ENCODE results near the gene CHORDC1.

- TF ChIP-seq YY1 (IDR thresholded peaks at IDR 0.05; ENCODE audit: low read depth, low read length) (no peak), PRDM15 (CRISPR knock-in tag; IDR thresholded peaks at IDR 0.05) (no peak), NRF1 (conservative IDR thresholded peaks at IDR 0.05; ENCODE audit: low read depth, low read length) (no peak), POLR2A (IDR thresholded peaks at IDR 0.05; ENCODE audit: low read depth, low read length) (no peak), BRCA1 (IDR thresholded peaks at IDR 0.05; ENCODE audit: low read depth, low read length) (no peak), SMAD1 (IDR thresholded peaks at IDR 0.05; ENCODE audit: low read depth, partially characterized antibody) (no peak), NFIC (IDR thresholded peaks at IDR 0.05; ENCODE audit: low read depth, low read length) (no peak), MXI1 (IDR thresholded peaks at IDR 0.05; ENCODE audit: low read depth, low read length) (no peak), SP1 (IDR thresholded peaks at IDR 0.05; ENCODE audit: low read depth, low read length) (no peak), JUNB (IDR thresholded peaks at IDR 0.05) (no peak), TCF12 (IDR thresholded peaks at IDR 0.05; ENCODE audit: low read depth, low read length) (no peak), SIX5 (IDR thresholded peaks at IDR 0.05; ENCODE audit: low read depth, low read length, severe bottlenecking) (no peak), RAD21 (IDR thresholded peaks at IDR 0.05; ENCODE audit: insufficient read depth, low read depth, low read length) (no peak)
- TF ChIP-seq, protein P1, sequence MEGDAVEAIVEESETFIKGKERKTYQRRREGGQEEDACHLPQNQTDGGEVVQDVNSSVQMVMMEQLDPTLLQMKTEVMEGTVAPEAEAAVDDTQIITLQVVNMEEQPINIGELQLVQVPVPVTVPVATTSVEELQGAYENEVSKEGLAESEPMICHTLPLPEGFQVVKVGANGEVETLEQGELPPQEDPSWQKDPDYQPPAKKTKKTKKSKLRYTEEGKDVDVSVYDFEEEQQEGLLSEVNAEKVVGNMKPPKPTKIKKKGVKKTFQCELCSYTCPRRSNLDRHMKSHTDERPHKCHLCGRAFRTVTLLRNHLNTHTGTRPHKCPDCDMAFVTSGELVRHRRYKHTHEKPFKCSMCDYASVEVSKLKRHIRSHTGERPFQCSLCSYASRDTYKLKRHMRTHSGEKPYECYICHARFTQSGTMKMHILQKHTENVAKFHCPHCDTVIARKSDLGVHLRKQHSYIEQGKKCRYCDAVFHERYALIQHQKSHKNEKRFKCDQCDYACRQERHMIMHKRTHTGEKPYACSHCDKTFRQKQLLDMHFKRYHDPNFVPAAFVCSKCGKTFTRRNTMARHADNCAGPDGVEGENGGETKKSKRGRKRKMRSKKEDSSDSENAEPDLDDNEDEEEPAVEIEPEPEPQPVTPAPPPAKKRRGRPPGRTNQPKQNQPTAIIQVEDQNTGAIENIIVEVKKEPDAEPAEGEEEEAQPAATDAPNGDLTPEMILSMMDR (IDR thresholded peaks at IDR 0.05 in 2 of 3, conservative IDR thresholded peaks at IDR 0.05 in 1 of 3; ENCODE audit: control insufficient read depth in 2 of 3, extremely low read depth in 1 of 3, insufficient read depth in 1 of 3, low read depth in 3 of 3, low read length in 3 of 3): no peak
These were observed 6.2 kb downstream of the CHORDC1 start for GRCh38 chr11:90216611-90217010.

Data from GM12878 (cell line).